D721Med (cell line): Measurements from ENCODE around the gene CDH4.

Experiments
- DNase-seq: peaks from one replicate; pipeline ENCODE4 v3.0.0; 2011; ENCODE audit warnings: low spot score; ENCODE audit not compliant: insufficient read length
- FAIRE-seq: peaks from 2 replicates; lab custom pipeline; 2011; peaks lifted over from hg19 to GRCh38; lab: Jason Lieb, UNC
- TF ChIP-seq, protein P1 (sequence below): IDR thresholded peaks from 2 replicates; pipeline ENCODE4 v1.5.1; 2012; ENCODE audit warnings: mild to moderate bottlenecking, control low read depth; ENCODE audit not compliant: insufficient read depth; ENCODE audit errors: missing control alignments

The CDH4 gene

DNA sequence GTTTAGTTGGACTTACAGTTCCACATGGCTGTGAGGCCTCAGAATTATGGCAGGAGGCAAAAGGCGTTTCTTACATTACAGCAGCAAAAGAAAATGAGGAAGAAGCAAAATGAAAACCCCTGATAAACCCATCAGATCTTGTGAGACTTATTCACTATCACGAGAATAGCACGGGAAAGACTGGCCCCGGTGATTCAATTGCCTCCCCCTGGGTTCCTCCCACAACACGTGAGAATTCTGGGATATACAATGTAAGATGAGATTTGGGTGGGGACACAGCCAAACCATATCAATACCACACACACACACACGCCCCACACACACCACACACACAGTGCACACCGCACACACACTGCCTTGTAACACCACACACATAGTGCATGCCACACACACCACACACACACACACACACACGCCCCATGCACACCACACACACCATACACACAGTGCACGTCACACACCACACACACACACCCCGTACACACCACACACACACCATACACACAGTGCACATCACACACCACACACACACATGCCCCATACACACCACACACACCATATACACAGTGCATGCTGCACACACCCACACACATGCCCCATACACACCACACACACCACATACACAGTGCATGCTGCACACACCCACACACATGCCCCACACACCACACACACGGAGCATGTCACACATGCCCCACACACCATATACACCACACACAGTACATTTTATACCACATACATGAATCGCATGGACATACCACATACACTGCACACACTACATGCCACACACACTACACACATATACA is 503.1 kb downstream of the CDH4 start:
- DNase-seq (no peak), FAIRE-seq (no peak)
- TF ChIP-seq, protein P1, sequence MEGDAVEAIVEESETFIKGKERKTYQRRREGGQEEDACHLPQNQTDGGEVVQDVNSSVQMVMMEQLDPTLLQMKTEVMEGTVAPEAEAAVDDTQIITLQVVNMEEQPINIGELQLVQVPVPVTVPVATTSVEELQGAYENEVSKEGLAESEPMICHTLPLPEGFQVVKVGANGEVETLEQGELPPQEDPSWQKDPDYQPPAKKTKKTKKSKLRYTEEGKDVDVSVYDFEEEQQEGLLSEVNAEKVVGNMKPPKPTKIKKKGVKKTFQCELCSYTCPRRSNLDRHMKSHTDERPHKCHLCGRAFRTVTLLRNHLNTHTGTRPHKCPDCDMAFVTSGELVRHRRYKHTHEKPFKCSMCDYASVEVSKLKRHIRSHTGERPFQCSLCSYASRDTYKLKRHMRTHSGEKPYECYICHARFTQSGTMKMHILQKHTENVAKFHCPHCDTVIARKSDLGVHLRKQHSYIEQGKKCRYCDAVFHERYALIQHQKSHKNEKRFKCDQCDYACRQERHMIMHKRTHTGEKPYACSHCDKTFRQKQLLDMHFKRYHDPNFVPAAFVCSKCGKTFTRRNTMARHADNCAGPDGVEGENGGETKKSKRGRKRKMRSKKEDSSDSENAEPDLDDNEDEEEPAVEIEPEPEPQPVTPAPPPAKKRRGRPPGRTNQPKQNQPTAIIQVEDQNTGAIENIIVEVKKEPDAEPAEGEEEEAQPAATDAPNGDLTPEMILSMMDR = no peak

DNA sequence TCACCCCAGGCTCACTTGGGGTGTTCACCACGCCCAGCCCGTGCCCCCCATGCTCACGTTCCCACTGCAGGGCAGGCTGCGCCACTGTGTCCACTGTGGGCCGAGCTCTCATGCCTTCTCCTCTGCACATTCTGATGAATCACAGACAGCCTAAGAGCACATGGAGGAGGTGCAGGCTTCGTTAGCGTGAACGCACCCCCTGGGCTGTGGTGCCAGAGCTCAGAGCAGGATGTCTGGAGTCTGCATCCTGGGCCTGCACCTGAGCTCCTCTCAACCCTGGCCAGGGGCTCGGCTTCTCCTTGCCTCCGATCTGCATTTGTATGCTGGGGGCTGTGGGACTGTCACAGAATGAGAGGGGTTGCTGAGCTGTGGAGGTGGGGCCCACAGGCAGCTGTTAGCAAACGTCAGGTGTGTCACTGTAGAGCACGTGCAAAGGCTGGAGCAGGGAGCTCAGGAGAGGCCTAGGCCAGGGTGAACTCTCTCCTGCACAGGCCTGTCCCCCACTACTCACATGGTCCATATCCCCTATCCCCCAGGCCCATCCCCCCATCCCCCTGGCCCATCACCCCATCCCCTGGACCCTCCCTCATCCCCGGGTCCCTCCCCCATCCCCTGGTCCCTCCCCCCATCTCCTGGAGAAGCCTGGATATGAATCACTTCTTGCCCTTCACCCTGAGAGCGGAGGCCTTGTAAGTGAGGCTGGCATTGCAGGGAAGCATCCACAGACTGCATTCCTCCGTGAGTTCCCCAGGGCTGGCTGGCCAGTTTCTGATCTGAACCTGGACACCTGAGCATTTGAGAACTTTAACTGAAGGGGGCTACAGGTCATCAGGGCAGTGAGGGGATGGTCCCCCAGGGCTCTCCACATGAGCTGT is 504.1 kb downstream of the CDH4 start:
- TF ChIP-seq, protein P1 = no peak
- FAIRE-seq (no peak), DNase-seq (no peak)

DNA sequence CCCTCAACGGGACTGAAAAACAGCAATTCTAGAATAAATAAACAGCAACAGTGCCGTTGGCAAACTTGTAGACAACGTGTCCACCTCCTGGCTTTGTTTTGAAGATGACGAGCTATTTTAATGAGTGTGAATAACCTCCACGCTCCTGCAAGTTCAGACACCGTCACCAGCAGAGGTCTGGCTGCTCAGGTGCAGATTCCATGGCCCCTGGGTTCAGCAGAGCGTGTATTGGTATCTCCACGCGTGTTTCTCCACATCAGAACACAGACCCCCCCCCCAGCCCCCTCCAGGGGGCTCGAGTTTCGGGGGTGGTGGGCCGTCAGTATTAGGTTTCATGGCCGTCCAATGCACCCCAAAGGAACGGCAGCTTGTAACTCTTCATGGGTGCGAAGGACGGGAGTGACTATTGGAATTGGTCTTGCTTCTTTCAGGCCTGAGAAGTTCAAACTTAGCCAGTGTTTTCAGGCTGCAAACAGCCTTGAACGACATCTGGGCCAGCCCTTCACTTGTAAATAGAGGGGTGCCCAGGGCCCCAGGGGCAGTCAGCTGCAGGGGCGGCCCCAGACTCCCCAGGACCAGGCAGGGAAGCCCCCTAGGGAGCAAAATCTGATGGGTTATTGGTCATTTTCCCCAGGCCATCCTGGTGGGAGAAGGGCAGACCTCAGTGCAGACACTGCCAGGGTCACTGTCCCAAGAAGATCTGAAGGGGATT is 505.1 kb downstream of the CDH4 start:
- TF ChIP-seq, protein P1 = no peak
- FAIRE-seq = no peak
- no peak for DNase-seq

DNA sequence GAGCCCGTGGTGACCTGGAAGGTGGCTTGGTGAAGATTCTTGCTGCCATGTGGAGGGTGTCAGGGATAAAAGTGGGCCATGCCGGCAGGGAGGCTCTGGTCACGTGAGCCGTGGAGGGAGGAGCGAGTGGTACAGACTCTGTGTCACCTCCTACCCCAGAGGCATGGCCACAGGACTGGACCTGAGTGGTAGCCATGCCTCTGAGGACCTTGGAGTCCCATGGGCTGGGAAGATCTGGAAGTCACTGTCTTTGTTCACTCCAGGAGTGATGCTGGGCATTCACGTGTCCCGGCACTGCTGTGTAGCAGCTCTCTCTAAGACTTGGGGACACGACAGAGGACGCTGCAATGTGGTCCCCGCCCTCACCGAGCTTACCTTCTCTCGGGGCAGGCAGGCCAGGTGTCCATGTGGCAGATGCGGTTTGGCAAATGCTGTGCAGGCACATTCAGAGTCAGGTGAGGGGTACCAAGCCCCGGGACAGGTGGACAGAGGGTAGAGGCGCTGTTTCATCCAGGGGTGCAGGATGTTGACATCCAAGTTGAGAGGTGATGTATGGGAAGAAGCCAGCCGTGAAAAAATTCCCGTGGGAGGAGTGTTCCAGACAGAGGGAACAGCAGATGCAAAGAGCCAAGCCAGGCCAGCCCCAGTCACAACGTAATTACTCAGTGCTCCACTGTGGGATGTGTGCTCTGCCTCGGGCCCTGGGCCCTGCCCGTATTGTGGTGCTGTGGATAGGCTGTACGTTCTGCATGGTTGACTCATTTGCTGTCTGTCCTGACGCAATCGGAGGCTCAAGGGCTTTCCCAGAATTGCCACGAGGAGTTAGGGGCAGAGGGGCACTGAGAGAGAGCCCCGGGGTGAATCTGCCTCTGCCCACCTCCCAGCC is 505.9 kb downstream of the CDH4 start:
- no peak for FAIRE-seq
- no peak for DNase-seq
- TF ChIP-seq, protein P1 = no peak

DNA sequence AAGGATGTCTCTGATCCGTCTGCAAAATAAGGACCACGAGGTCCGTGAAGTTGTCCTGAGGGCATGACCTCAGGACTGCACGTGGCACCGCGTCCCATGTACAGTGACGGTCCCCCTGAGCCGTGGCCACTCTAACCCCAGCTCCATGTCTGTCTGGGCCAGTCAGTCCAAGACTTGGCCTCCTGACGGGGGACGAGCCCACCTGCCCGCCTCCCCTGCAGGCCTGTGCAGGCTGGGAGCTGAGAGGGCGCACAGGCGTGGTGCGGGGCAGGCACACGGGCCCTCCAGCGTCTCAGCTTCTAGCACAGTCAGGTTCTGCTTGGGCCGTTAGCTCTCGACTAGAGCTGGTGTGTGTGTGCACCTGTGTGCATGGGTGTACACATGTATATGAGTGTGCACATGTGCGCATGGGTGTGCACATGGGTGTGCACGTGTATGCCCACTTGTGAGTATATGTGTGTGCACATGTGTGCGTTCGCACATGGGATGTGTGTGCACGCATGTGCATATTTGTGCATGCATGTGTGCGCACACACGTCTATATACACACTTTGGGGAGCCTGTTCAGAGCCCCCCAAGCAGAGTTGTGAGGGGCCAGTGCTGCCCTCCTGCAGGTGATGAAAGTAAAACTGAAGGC is 506.6 kb downstream of the CDH4 start:
- DNase-seq (no peak), FAIRE-seq (no peak)
- TF ChIP-seq, protein P1 = no peak
